GM18868 (cell line): Measurements from ENCODE around the gene PRDM16.

Experiments used
- ATAC-seq: cut with Tn5 transposase; IDR thresholded peaks from one replicate; pipeline ENCODE4 v1.9.1; 2021; ENCODE audit warnings: mild to moderate bottlenecking, moderate library complexity; ENCODE audit not compliant: unreplicated experiment

PRDM16 gene

DNA sequence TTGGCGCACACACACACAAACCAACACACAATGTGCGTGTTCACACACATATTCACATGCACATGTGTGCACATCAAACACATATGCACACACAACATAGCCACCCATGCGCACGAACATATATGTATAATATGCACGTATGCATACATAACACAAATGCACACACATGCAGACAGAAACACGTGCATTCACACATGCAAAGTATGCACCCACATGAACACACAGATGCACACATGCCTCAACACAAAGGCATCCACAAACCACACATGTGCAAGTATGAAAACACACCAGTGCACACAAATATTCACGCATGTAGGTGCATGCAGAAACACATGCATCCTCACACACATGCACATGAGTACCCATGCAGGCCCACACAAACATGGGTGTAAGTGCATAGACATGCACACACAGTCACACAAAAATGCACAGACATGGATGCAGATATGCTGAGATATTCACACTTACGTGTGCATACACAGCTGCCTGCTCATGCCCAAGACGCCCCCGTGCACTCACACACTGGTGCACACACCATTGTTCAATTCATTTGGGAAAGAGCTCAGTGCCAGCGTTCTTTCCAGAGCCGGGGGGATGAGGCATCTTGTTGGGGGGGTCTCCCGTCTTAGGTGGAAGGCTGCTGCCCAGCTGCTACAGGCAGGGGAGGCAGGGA is 332.7 kb downstream of the PRDM16 start:
- no peak for ATAC-seq

- no peak for ATAC-seq
Measured at GRCh38 chr1:3402258-3403010, 333.4 kb downstream of the PRDM16 start.

DNA sequence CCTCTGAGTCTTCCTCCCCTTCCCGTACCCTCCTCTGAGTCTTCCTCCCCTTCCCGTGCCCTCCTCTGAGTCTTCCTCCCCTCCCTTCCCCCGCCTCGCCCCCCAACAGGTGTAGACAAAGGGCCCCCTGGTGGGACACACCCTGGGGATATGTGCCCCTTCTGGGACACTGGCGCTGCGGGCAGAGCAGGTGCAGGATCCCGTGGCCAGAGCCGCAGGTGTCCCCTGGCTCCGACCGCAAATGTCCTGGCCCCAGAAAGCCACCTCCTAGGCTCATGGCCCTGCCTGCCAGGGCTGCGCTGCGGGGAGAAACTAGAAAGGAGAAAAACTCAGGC is 334.0 kb downstream of the PRDM16 start:
- ATAC-seq: no peak

GRCh38 chr1:3403388-3404231 is 334.6 kb downstream of the PRDM16 start:
- no peak for ATAC-seq

DNA sequence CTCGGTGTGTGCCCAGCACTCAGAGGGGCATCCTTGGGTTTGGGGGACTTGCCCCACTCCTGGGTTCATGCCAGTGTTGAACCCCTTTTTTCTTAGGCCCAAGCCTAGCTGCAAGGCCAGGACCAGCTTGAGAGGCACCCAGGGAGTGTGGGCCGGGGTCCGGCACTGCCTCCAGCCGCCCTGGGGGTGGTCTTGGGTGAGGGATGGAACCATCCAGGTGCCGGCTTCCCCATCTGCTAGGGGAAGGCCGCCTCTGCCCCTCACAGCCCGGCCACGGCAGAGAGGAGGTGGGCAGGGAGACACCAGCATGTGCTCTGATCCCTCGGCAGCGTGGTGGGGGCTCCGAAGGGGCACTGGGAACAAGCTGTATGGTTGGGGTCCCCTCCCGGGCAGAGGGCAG is 335.3 kb downstream of the PRDM16 start:
- ATAC-seq: no peak

DNA sequence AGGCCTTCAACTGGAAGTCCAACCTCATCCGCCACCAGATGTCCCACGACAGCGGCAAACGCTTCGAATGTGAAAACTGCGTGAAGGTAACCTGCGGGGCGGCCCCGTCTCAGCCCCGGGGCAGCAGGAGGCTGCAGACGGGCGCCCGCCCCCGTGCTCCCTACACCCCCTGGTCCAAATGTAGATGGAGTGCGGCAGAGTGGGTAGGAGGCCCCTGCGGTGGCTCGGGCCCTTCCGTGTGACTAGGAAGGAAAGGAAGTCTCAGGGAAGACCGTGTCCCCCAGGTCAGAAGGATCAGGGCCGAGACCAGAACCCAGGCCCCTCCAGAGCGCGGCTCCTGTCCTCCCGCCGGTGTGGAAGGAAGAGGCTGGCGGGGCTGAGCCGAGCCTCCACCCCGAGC is 335.8 kb downstream of the PRDM16 start:
- no peak for ATAC-seq

DNA sequence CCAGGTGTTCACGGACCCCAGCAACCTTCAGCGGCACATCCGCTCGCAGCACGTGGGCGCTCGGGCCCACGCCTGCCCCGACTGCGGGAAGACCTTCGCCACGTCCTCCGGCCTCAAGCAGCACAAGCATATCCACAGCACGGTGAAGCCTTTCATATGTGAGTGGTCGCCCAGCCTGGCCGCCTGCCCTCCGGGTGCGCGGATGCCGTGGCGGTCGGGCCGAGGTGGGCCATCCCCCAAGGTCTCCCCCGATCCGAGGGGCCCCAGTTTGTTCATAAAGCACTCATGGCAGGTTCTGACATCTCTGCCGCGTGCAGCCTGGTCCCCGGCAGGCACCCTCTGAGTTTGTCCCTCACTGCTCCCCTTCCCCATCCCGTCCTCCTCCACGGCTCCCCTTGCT is 336.5 kb downstream of the PRDM16 start:
- ATAC-seq: no peak

GRCh38 chr1:3405974-3406867 is 337.2 kb downstream of the PRDM16 start:
- no peak for ATAC-seq

DNA sequence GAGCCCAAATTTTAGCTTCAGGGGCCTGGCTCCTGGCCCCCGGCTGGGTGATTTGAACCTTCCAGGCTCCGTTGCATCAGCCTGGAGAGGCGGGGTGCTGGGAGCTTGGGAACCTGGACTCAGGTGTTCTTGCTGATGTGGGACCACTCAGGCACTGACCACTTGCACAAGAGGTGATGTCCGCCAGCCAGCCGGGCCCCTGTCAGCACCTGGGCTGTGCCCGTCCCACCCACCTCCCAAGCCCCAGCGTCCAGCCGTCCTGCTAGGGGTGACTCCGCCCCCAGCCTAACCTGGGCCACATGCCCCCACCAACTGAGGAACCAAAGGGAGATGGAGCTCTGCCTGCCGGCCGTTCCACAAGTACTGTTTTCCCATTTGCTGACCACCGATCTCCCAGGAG is 338.0 kb downstream of the PRDM16 start:
- no peak for ATAC-seq

DNA sequence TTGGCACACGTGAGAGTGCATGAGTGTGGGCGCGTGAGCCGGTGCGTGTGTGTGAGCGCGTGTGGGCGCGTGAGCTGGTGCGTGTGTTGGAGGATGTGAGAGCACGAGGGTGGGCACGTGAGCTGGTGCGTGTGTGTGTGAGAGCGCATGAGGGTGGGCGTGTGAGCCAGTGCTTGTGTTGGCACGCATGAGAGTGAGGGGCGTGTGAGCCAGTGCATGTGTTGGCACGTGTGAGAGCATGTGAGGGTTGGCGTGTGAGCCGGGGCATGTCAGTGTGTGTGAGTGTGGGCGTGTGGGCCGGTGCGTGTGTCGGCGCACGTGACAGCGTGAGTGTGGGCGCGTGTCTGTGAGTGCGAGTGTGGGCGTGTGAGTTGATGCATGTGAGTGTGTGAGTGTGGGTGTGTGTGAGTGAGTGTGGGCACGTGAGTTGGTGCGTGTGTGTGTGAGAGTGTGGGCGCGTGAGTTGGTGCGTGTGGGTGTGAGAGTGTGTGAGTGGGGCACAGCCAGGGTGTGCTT is 339.8 kb downstream of the PRDM16 start:
- ATAC-seq: no peak

- ATAC-seq: no peak
Measured at GRCh38 chr1:3409366-3410141, 340.6 kb downstream of the PRDM16 start.

DNA sequence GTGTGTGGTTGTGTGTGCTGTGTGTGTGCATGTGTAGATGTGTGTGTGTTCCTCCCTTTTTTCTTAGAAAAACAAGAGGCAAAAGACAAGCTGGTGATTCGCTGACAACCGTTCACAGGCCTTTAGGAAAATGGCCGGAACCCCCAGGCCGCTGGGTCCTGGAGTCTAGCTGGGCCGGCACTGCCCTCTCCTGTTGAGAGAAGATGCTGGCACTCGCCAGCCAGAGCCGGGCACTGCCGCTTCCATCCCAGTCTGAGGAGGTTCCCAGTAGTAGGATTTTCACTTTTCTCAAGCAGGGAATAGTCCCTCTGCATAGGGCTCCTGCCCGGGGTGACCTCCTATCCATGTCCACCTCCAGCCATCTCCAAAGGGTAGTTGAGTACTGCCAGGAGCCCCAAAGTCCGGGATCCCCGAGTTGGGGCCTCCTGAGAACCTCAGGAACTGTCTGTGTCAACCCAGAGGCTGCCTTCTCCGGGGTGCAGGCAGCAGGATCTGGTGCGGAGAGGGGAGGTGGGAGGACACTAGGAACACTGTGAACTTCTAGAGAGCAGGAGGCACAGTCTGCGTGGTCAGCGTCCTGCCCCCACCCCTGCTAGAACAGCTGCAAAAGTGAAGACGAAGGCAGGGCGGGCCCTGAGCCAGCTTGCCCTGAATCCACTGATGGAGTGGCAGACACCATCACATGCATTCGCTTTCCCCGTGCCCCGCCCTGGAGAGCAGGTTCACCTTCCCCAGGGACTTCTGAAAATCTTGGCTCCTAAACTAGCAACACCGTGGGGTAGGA is 341.3 kb downstream of the PRDM16 start:
- no peak for ATAC-seq

DNA sequence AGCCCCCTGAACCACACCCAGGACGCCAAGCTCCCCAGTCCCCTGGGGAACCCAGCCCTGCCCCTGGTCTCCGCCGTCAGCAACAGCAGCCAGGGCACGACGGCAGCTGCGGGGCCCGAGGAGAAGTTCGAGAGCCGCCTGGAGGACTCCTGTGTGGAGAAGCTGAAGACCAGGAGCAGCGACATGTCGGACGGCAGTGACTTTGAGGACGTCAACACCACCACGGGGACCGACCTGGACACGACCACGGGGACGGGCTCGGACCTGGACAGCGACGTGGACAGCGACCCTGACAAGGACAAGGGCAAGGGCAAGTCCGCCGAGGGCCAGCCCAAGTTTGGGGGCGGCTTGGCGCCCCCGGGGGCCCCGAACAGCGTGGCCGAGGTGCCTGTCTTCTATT is 342.8 kb downstream of the PRDM16 start:
- ATAC-seq: no peak

- ATAC-seq: no peak
Measured at GRCh38 chr1:3412376-3412775, 343.4 kb downstream of the PRDM16 start.

DNA sequence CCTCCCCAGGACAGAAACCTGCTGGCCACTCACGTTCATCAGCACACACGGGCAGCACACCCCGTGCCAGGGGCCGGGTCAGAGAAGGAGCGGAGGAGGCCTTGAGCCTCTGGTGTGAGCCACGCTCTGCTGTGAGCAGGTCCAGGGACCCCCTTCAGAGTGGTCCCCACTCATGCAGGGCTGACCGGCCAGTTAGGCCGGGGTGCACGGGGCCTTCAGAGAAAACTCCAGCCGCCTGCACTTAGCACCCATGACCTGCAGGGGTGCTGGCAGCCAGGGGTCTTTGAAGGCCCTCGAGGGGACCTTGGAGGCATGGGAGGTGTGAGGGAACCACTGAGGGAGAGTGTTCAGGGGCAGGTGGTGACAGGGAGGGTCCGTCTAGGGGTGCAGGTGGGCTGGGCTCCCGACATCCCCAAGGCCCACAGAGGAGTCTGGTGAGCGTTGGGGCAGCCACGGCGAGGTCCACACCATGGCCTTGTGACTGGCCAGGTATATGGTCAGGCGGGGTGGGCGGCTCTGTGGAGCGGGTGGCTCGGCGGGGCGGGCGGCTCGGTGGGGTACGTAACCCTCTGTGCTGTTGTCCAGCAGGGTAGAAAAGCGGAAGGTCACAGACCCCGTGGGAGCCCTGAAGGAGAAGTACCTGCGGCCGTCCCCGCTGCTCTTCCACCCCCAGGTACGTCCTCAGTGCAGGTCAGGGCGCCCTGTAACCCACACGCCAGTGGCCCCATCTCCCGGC is 345.1 kb downstream of the PRDM16 start:
- no peak for ATAC-seq

- ATAC-seq: no peak
Measured at GRCh38 chr1:3415260-3416090, 346.5 kb downstream of the PRDM16 start.

DNA sequence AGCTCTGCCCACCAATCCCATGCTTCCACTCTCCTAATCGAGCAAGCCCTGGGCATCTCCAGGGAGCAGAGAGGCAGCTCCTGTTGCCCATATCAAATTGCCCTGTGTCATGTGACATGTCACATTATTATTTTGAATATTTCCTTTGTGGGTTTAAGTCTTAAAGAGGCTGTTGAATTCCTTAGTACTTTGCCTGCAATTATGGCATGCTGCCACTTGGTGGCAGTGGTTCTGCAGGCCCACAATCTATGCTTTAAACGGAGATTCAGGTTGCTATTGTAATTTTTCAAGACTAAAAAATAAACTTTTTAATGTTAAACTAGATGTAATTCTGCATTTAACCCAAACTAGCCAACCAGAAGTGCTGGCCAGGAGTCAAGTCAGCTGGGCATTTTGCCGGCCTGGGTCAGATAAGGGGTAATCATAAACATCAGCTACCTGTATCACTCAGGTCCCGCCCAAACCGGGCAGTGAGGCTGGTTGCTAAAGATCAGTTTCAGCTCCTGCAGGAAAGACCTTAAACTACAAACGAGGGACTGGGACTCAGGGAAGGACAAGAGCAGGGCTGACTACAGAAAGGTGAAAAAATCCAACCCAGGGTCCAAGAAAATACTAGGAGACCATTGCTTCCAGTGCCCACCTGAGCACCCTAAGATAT is 348.2 kb downstream of the PRDM16 start:
- no peak for ATAC-seq
